ENCODE results near the gene BST1.
"Not testable (repeated sequence)": the region's sequence is repeated elsewhere in the genome, so short reads cannot be mapped to it uniquely, and the experiment has no call there.

BST1 gene

DNA sequence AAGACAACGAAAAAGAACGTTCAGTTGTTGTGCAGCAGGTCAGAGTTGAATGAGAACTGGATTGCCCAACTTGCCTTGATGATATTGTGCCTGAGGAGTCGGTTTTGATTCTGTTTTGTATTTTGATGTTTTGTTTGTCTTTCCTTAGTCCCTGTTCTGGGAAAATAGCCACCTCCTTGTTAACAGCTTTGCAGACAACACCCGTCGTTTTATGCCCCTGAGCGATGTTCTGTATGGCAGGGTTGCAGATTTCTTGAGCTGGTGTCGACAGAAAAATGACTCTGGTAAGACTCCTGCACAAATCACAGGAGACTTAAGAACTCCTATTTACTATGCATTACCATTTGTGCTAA is 4.5 kb downstream of the BST1 start:
- no peak for DNase-seq (ENCODE audit: low read depth, low spot score)

DNA sequence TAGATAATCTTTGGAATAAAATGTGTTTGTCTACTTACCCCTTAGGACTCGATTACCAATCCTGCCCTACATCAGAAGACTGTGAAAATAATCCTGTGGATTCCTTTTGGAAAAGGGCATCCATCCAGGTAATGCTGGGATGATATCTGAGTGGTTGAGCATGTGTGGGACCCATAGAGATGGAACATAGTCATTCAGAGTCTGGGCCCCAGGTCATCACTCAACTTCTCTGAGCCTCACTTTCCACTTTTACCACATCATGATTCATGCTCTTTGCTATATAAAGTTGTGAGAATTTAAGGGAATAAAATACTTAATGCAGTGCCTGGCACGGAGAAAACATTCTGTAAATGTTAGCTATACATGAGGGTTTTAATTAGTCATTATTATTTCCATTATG is 8.9 kb downstream of the BST1 start:
- DNase-seq (ENCODE audit: low read depth, low spot score): no peak

DNA sequence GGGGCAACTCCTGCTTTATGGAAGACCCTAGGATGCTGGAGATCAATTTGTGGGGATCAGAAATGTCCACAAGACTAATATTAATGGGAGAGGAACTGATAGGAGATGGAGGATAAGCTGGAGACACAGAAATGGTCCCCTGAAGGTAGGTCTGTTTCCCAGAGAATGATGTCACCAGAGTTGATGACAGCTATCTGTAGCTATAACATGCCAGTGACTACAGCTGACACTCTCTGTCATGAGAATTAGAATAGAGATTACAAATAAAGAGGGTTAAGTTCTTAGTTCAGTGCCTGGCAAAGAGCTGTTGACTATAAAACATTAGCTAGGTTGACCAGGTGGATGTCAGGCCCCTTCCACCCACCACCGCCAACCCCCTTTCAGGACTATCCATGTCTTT is 9.3 kb downstream of the BST1 start:
- no peak for DNase-seq (ENCODE audit: low read depth, low spot score)

DNA sequence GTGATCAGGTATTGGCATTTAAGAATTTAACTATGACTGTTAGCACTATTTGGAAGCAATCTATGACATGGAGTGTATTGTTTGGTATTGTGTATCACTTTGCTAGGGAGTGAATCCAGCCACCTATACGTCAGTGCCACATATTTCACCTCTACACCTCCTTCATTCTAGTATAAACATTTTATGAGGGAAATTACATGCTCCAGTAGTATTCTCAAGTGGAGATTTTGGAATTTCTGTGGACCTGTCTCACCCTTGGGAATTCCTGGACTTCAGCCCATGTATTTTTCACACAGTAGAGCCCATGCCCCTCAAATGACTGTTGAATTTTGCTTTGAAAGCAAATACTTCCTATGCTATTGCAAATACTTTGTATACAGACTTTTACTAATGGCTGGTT is 11.3 kb downstream of the BST1 start:
- DNase-seq (ENCODE audit: low read depth, low spot score): no peak

DNA sequence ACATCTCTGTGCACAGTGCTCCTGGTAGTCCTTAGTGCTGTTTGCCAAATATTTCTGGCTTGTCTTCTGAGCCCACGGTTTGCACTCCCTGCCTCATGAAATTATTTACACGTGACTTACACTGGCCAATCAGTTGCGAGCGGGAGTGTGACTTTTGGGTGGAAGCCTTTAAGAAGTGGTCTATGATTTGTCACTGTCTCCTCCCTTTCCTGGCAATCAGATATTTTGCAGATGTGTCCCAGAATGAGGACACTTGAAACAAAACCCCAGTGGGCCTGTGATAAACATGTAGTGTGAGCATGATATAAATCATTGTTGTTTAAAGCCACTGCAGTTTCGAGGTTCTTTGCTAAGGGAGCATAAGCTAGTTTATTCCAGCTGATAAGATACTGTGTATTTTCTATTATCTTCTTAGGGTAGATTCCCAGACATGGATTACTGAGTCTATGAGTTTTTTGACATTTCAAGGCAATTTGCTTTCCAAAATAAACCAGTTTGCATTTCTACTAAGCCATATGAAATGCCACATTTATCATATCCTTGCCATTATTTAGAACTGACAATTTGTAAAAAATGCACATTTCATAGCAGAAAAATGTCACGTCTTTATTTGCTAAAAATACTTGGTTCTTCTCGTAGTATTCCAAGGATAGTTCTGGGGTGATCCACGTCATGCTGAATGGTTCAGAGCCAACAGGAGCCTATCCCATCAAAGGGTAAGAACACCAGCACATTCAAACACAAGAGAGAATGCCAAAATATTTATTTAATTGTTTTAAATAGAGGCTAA is 12.0 kb downstream of the BST1 start:
- no peak for DNase-seq (ENCODE audit: low read depth, low spot score)

DNA sequence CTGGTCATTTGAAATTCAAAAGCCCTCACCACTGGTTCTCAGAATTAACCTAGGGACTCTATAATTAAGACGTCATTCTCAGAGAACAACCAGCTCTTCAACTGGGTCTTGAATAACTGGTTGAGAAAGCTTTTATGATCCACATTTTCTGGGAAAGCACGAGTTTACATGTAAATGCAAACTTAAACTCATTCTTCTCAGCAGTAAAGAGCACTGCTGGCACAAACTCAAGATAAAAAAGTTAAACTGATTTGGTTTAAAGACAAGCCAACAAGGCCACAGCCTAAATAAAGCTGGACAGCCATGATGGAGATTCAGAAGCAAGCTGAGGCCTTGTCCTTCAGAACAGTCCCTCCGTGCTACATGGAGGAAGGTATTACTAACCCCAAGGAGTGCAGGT is 13.2 kb downstream of the BST1 start:
- DNase-seq (ENCODE audit: low read depth, low spot score): no peak

- no peak for DNase-seq (ENCODE audit: low read depth, low spot score)
These were observed 14.2 kb downstream of the BST1 start for GRCh38 chr4:15717086-15717485.

- DNase-seq (ENCODE audit: low read depth, low spot score): no peak
These were observed 15.0 kb downstream of the BST1 start for GRCh38 chr4:15717657-15718416.

DNA sequence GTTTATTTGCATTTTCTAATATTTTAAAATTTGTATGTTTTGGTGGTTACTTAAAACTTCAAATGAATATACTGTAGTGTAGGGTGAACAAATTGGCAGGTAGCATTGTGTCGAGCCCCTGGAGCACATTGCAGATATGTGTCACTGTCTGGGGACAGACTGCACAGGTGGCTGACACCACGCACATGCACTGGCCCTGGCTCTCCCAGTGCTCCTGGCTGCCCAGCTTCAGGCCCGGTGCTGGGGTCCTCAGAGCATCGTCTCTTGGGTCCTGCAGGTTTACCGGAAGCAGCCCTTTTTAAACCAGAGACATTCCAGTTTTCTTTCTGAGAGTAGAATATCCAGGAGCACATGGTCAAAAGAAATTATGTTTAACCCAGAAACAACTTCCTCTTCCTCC is 15.6 kb downstream of the BST1 start:
- DNase-seq (ENCODE audit: low read depth, low spot score): no peak

- DNase-seq (ENCODE audit: low read depth, low spot score): no peak
These were observed 16.1 kb downstream of the BST1 start for GRCh38 chr4:15718959-15719358.

DNA sequence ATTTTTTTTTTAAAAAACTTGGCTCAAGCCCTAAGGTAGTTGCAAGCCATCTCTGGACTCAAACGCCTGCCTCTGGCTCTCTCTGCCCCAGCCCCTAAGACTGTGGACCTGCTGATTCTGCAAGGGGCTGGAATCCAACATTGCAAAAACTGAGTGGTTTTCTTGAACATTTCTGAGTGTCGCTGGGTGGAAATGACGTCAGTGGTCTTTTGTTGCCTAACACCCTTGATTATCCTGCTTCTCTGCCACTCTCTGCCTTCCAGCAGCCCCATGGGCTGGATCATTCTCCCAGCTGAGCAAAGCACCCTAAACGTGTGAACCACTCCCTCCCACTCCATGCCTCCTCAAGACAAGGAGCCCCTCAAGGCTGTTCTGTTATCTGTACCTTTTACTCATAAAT is 16.6 kb downstream of the BST1 start:
- no peak for DNase-seq (ENCODE audit: low read depth, low spot score)

DNA sequence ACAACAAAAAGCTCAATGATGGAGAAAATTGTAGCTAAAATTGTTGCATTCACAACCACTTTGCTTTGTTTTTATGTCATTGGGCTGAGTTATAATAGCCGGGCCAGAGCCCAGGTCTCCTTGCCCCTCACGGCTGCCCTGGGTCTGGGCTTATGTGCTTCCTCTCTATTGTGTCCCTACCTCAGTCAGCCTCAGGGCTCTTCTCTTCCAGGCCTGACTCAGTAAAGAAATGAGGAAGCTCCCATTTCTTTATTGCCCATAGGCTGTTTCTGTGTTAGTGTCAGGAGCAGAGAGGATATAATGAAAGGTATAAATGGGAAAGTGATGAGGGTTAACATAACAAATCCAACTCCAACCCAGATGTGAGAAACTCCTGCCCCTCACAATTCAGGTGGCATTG is 18.0 kb downstream of the BST1 start:
- no peak for DNase-seq (ENCODE audit: low read depth, low spot score)

DNA sequence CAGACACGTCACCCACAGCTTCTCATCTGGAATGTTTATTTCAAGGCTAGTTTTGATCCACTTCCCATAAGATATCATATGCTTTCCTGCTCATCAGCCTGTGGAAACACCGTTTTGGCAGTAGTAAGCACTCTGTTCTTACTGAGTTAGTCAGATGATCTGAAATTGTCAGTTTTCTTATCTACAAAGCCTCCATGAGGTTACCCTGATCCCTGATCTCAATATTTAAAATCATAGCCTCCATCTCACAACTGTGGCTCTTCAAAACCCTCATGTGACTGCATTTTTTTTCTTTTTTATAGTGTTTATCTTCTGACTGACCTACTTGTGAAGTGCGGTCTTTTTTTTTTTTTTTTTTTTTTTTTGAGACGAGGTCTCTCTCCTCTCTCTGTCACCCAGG is 22.7 kb downstream of the BST1 start:
- DNase-seq (ENCODE audit: low read depth, low spot score): no peak

DNA sequence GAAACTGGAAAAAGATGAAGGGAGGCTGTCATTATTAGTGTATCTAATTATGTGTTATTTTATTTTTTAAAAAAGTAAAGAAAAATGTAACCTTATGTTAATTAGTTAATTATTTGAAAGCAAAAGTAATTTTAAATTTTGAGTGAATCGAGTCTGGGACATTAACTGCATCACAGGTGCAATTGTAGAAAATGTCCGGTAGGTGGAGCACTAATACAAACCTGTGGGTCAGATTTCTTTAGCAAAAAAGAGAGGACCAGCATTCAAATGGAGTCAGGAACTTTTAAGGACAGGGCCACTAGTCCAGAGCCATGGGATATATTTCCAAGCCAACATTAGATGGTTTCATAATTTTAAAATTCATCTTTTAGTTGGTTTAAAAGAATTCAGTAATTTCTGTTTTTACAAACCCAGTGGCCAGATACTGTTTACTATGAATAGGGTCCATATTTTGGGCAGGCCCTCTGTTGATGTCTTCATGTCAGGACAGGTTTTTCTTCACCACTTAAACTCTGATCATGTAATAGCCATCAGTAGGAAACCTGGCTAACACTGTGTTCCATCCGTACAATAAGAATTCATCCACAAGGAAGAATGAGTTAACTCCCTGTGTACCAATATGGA is 27.2 kb downstream of the BST1 start:
- no peak for DNase-seq (ENCODE audit: low read depth, low spot score)

DNA sequence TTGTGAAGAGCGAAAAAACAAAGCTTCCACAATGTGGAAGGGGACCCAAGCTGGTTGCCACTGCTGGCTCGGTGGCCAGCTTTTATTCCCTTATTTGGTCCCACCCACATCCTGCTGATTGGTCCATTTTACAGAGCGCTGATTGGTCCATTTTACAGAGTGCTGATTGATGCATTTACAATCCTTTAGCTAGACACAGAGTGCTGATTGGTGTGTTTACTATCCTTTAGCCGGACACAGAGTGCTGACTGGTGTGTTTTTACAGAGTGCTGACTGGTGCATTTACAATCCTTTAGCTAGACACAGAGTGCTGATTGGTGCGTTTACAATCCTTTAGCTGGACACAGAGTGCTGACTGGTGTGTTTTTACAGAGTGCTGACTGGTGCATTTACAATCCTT is 30.2 kb downstream of the BST1 start:
- DNase-seq (ENCODE audit: low read depth, low spot score): not testable (repeated sequence)

GRCh38 chr4:15735536-15735935 is 32.7 kb downstream of the BST1 start:
- no peak for DNase-seq (ENCODE audit: low read depth, low spot score)

- DNase-seq (ENCODE audit: low read depth, low spot score): no peak
These were observed 33.7 kb downstream of the BST1 start for GRCh38 chr4:15736514-15737050.

- no peak for DNase-seq (ENCODE audit: low read depth, low spot score)
These were observed 34.4 kb downstream of the BST1 start for GRCh38 chr4:15737255-15737654.

GRCh38 chr4:15738877-15739276 is 36.0 kb downstream of the BST1 start:
- DNase-seq (ENCODE audit: low read depth, low spot score): no peak

DNA sequence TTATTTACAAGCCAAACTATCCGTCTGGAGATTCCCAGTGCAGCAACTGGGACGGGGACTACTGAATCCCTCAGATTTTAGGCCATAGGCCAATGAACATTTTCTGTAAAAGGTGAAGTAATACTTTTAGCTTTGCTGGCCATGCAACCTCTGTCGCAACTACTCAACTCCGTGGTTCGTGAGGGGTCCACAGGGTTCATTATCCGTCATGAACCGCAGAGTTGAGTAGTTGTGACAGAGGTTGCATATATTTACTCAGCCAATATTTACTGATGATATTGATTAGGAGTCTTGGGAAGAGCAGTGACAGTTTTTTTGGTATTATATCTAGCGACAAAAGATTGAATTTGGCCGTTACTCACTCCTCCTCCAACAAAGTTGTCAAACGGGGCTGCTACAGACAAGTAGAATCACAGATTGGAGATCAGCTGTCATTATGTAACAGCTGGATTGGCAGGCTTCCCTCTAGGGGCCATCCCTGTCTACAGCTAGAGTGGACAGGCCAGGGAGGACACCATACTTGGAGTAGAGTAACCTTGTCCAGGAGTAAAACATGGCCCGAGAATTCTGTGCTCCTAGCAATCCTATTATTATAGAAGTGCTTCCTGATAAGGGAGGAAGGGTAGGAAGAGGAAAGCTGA is 38.0 kb downstream of the BST1 start:
- no peak for DNase-seq (ENCODE audit: low read depth, low spot score)

DNA sequence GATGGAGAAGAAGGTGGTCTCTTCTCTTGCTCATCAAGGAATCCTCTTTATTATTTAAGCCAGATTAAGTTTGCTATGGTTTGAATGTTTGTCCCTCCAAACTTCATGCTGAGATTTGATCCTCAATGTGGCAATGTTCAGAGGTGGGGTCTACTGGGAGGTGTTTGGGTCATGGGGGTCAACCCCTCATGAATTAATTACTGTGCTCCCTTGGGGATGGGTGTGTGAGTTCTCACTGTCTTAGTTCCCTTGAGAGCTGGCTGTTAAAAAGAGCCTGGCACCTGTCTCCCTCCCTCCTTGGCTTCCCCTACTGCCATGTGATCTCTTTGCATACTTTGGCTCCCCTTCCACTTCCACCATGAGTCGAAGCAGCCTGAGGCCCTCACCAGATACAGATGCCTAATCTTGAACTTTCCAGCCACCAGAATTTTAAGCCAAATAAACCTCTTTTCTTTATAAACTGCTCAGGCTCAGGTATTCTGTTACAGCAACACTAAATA is 39.3 kb downstream of the BST1 start:
- no peak for DNase-seq (ENCODE audit: low read depth, low spot score)

DNA sequence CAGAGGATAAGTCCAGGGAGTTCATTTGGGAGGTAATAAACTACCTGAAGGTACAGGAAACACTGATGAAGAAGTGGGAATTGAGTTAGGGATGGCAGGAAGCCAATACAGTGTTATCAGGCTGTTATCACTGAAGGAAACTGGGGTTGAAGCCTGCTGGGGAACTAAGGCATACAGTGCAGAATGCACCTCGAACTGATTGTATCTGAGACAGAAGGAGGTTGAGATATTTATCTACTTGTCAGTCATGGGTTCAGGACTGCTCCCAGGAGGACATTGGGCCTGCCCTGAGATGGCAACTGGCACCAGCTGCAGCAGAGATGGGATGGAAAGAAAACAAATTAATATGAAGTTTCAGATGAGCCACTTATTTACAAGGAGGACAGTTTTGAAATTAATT is 39.8 kb downstream of the BST1 start:
- no peak for DNase-seq (ENCODE audit: low read depth, low spot score)

Measured in brain pericyte (primary cell).